ENCODE measurements around the gene UPK1A.

Gene UPK1A

DNA sequence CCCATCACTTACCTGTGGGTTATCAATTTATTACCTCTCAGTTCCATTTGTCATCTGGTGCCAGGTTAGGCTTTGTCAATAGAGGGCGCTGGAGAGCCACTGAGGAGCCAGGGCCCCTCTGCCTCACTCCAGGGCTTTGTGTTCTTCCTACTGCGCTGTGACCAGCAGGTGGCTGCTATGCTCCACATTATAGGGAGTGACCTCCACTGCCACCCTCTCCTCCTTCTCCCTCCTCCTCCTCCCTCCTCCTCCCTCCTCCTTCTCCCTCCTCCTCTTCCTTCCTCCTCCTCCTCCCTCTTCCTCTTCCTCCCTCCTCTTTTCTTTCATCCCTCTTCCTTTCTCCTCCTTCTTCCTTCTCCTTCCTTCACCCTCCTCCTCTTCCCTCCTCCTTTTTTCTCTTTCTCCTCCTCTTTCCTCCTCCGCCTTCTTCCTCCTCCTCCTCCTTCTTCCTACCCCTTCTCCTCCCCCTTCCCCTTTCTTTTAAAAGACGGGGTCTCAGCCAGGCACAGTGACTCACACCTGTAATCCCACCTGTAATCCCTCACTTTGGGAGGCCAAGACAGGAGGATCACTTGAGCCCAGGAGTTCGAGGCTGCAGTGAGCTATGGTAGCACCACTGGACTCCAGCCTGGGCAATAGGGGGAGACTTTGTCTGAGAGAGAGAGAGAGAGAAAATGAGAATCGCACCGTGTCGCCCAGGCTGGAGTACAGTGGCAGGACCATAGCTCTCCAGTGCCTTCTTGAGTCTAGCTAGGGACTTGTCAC, 27.7 kb downstream of the UPK1A start:
- peak; percentile 96 for DNase-seq

DNA sequence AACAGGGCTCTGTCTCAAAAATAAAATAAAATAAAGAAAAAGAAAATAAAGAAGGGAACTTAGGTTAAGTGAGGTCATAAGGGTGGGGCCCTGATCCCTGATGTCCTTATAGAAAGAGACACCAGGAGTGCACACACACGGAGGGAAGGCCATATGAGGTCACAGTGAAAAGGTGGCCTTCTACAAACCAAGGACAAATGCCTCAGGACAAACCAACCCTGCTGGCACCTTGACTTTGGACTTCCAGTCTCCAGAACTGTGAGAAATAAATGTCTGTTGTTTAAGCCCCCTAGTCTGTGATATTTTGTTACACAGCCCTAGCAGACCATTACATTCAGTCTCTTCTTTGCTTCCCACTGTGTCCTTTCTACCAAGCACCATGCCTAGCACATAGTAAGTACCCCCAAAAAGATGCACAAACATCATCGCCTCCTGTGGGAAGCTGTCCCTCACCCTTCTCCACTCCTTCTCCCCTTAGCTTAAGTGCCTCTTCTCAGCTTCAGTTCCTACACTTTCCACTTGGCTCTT, 29.6 kb downstream of the UPK1A start:
- no peak for DNase-seq

DNA sequence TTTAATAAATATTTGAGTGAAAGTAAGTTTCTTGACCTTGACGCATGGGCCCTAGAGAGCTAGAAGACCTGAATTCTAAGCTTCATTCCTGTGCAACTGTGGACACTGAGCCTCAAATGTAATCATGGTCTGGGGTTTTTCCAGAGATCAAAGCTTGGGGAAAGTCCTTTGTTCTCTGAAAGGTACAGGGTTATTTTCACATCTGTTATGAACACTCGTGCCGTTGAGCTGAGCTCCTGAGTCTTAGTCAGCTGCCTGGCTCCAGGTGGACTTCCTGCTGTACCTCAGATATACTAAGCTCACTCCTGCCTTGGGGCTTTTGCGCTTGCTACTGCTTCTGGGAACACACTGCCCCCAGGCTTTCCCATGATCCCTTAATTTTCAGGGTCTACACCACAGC, 30.5 kb downstream of the UPK1A start:
- DNase-seq = no peak

DNA sequence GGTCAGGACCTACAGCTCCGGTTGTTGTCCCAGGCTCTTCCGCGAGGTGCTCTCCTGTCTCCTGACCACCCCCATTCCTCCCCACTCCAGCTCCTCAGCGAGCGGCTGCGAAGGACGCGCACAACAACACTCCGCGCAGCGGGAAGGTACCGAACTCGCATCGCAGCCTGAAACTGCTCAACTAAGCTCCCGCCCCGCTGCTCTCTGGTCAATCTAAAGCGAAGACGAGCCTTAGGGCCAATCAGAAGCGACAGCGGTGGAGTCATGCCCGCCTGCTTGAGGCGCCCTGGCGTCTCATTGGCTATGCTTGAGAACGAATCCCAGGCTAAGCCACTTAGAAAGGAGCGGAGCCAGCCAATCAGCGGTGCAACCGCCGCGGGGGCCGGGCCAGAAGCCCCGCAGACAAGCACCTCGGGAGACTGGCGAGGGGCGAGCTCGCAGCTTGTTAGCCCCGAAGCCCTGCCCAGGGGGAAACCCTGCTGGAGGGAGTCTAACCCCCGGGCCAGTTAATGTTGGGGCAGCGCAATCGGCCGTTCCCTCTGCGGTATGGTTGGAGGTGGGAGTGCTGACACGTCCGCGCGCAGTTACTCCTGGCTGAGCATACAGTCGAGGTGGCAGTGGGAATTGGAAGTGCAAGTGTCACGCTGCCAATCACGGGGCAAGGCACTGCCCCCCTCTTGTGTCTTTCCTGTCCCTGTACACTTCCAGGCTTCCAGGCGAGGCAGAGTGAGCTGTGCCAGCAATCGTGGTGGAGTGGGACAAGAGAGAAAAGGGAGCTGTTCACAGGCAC, 36.1 kb downstream of the UPK1A start:
- DNase-seq = peak; percentile 99

DNA sequence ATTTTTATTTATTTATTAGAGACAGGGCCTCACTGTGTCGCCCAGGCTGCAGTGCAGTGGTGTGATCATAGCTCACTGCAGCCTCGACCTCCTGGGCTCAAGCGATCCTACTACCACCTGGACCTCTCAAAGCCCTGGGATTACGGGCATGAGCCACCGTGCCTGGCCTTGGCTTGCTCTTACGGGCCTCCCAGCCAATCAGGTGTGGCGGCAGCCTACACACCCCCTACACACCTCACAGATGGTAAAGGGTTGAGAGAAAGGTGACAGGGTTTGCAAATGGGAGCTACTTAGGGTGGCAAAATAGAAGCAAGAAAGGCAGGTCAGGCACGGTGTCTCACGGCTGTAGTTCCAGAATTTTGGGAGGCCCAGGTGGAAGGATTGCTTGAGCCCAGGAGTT, 37.0 kb downstream of the UPK1A start:
- no peak for DNase-seq

DNA sequence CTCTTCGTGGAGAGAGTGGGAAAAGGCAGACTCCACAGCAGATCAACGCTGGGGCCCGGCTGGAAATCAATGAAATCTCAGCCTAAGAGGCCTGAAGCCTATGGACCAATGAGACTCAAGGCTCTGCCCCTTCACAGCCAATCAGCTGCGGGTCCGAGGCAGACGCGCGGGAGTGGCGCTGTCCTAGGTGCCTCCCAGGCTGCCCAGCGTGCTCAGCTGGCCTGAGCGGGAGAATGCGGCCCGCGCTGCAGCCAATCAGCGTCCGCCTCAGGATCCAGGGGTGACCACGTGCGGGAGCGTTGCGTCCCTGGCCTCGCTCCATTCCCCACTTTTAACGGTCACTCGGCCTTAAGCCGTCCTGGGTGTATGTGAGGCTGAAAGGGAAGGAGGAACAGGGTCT, 37.9 kb downstream of the UPK1A start, which contains the start of gene ZBTB32:
TSS of gene ZBTB32 (plus strand) at position 341 of the 400 bp plus-strand sequence. CDS start 10,069 bp downstream, outside the sequence.
- peak; percentile 87 for DNase-seq

DNA sequence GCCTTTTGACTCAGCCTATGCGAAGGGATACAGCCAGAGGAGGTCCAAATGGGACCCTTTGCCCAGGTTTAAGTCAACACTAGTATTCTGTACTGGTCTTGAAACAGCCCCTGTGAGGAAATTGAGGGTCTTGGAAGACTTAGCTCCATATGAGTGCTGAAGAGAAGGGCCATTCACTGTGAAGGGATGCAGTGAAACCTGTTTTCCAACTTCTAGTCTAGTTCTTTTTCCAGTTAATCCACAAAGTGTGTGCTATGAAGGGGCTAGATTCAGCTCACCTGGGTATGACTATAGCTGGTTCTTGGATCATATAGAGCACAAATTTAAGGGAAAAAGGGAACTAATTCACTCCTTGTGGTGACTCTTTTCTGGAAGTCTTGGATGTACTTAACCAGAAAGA, 42.1 kb downstream of the UPK1A start:
- DNase-seq = no peak

DNA sequence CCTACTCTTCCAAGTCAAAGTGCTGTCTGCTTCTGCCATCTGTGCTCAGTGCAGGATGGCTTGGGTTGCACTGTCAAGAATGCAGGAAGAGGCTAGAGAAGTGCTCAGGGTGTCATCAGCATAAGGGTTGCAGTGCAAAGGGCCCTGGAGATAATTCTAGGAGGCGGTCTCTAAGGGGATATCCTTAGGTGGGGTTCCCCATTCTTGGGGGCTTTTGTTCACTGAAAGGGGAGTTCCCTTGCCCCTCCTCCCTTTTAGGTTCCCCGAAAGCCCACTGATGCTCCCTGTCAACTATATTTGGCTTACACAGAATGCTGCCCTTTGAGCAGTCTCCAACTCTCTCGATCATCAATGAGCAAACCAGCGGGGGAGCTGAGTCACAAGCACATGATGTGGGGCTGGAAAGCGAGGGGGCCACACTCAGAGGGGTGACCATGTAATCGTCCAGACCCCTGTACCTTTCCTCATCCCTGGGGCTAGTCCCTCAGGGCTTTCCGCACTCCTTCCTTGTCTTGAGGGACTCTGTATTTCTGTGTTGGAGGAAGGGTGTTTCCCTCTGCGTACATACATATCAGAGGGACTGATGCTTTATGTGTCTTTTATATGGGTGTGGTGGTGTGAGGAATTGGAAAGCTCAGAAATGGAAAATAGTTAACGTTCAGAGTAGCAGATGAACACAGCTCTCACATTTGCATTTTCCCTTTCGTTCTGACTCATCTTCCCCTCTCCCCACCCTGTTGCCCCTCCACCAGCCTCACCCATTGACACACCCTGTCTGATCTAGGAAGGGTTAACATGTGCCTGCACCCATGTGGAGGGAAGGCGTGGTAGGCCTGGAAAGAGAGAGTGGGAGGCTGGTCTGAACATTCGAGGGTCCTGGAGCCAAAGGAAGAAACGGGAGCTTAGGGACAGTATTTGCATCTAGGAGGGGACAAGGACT, 44.7 kb downstream of the UPK1A start:
- DNase-seq = no peak

DNA sequence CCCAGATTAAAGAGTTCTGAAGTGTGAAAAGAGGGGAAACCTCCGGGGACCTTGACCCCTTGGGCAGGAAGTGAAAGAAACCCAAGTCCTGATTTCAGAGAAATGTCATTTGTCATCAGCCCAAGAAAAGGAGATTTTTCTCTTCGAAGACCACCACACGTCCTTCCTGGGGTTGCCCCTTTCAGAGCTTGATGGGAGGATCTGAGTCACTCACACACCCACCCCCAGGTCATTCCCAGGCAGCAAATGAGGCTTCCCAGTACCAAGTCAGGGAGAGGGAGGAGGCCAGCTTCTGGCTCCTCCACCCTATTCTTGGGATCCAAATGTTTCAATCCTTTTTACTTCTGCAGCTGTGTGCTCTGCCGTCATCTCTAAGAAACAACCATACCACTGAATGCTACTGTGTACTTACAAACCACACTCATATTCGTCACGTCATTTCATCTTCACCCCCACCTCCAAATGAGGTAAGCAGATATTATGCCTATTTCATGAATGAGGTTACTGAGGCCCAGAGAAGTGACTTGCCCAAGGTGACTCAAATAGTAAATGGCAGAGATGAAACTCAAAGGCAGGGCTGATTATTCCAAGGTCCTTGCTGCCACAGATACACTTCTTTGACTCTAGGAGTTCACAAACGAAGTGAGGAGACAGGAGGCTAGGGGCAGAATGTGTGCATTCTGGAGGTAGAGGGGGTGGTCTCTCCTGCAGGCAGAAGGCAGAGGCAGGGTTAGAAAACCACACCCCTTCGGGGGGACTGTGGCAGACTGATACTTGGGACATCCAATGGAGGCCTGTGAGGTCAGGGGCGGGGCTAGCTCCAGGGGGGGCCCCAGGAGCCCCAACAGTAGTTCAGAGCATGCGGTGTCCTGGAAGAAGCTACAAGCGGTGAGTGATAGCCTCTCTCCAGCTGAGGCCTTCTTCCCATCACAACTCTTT, 46.5 kb downstream of the UPK1A start:
- peak; percentile 14 for DNase-seq

DNA sequence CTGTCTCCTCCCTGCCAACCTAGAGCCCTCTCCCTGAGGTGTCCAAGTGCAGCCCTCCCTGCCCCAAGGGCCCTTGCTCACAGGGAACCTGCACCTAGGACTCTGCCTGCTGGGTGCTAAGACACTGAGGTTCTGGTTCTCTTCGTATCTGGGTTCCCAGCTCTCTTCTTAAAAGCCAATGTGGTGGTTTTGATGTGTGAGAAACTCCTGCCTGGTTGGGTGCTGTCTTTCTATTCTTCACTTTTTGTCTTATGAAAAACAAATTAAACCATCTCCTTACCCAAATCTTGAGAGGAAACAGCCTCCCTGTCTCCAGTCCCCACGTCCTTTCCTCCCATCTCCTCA, 47.2 kb downstream of the UPK1A start:
- DNase-seq = no peak

DNA sequence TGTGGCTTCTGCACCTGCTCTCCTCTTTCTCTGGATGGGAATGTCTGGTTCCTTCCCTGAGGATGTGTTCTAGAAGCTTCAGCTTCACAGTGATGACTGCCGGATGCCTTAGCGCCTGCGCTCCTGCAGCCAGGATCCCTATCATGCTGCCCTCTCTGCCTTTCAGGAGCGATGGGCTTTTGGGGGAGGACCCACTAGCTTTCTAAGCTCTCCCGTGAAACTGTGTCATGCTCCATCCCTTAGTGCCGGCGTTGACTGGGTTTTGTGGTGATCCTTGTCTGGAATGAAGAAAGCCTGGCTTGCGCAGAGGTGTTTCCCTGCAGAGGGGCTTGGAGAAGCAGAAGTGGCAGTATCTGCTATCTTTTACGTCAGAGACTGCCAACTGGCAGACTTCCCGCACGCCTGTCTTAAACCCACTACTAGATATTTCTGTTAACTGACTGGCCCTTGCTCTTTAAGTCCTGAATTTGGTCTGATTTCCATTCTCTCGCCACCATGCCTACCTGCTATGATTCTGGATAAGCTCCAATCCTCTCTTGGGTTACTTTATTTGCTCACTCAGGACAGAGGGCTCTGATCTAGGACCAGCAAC, 47.7 kb downstream of the UPK1A start:
- peak; percentile 78 for DNase-seq

DNA sequence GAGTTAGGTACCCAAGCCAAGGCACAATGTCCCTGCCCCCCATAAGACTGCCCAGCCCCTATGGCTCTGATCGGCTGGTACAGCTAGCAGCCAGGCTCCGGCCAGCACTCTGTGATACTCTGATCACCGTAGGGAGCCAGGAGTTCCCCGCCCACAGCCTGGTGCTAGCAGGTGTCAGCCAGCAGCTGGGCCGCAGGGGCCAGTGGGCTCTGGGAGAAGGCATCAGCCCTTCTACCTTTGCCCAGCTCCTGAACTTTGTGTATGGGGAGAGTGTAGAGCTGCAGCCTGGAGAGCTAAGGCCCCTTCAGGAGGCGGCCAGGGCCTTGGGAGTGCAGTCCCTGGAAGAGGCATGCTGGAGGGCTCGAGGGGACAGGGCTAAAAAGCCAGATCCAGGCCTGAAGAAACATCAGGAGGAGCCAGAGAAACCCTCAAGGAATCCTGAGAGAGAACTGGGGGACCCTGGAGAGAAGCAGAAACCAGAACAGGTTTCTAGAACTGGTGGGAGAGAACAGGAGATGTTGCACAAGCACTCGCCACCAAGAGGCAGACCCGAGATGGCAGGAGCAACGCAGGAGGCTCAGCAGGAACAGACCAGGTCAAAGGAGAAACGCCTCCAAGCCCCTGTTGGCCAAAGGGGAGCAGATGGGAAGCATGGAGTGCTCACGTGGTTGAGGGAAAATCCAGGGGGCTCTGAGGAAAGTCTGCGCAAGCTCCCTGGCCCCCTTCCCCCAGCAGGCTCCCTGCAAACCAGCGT, 48.5 kb downstream of the UPK1A start:
- DNase-seq = peak; percentile 23

DNA sequence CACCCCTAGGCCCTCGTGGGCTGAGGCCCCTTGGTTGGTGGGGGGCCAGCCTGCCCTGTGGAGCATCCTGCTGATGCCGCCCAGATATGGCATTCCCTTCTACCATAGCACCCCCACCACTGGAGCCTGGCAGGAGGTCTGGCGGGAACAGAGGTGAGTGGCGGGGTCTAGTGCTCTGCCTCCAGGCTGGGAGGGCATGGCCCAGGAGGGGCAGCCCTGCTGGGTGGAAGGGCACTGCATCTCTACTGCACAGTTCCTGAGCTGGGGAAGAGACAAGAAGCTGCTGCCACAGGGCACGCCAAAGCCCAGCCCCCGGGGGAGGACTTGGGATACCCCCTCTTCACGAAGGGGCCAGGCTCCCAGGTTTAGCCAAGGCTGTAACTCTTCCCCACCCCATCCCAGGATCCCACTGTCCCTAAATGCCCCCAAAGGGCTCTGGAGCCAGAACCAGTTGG, 49.1 kb downstream of the UPK1A start:
- DNase-seq = no peak

DNA sequence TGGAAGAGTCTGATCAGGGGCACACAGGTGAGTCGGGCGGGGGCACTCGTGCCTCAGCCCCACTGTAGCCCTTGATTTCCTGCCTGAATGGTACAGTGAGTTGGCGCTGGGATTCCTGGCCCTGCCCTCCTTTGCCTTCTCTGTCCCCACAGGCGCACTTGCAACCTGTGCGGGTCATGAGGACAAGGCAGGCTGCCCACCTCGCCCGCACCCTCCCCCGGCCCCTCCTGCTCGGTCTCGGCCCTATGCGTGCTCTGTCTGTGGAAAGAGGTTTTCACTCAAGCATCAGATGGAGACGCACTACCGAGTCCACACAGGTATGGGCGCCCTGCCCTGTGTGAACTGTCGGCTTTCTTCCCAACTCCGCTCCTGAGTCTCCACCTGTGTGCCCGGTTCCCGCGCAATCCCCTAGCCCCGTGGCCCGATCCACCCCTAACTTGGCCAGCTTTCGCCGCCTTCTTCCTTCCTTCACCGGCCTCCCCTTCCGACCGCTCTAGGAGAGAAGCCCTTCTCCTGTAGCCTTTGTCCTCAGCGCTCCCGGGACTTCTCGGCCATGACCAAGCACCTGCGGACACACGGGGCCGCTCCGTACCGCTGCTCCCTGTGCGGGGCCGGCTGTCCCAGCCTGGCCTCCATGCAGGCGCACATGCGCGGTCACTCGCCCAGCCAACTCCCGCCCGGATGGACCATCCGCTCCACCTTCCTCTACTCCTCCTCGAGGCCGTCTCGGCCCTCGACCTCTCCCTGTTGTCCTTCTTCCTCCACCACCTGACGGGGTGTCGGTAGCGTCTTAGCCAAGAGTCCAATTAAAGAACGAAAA, 49.9 kb downstream of the UPK1A start:
- no peak for DNase-seq

DNA sequence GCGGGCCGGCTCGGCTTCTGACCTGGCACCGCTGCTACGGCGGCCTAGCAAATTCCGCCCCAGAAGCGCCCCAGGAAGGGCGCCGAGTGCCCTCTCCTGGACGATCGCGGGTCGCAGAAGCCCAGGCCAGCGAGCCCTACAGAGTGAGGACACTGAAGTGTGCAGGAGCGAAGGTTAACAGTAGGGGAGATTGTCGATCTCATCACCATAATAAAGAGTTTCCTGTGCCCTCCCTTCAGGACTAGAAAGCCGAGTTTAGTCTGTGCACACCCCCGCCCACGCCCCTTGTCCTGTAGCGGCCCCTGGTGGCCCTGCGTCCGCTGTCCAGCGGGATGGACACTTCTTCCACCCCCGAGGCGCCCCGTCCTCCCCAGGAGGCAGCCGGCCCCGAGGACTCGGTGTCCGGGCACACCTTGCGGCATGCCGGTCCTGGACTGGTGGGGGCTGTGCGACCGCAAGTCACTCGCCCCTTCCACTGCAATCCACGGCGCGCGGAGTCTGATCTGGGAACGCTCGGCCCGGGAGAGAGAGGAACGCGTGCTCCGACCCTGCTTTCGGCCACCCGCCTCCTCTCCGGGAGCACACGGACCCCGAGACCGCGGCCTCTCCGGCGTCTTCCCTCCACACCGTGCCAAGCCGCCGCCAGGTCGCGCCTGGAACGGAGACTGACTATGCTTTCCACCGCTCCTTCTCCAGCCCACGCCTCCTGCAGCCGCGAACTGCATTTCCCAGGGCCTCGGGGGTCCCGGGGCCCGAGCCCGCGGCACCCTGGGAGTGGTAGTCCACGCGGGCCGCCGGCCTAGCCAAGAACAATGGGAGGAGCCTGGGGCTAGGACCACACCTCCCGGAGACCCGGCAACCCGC, 50.7 kb downstream of the UPK1A start:
- peak; percentile 98 for DNase-seq

DNA sequence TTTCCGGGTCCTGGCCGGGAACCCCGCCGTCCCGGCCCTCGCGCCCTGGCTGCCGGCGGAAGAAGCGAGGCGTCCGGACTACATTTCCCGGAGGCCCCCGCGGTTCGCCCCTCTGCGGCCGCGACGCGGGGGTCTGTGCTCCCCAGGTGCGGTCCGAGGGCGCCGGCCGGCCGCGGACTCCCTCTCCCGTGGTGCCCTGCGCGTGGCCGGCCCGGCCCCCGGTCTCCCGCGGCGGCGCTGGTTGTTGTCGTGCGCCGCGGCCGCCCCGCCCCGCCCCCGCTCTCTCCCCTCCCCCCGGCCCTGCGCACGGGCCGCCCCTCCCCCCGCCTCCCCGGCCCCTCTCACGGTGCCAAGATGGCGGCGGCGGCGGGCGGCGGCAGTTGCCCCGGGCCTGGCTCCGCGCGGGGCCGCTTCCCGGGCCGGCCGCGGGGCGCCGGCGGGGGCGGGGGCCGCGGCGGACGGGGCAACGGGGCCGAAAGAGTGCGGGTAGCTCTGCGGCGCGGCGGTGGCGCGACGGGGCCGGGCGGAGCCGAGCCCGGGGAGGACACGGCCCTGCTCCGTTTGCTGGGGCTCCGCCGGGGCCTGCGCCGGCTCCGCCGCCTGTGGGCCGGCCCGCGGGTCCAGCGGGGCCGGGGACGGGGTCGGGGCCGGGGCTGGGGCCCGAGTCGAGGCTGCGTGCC, 51.5 kb downstream of the UPK1A start, which contains the start of gene KMT2B:
TSS of gene KMT2B (plus strand) at position 339 of the 680 bp plus-strand sequence. CDS start at position 355, 16 bp downstream.
- no peak for DNase-seq

DNA sequence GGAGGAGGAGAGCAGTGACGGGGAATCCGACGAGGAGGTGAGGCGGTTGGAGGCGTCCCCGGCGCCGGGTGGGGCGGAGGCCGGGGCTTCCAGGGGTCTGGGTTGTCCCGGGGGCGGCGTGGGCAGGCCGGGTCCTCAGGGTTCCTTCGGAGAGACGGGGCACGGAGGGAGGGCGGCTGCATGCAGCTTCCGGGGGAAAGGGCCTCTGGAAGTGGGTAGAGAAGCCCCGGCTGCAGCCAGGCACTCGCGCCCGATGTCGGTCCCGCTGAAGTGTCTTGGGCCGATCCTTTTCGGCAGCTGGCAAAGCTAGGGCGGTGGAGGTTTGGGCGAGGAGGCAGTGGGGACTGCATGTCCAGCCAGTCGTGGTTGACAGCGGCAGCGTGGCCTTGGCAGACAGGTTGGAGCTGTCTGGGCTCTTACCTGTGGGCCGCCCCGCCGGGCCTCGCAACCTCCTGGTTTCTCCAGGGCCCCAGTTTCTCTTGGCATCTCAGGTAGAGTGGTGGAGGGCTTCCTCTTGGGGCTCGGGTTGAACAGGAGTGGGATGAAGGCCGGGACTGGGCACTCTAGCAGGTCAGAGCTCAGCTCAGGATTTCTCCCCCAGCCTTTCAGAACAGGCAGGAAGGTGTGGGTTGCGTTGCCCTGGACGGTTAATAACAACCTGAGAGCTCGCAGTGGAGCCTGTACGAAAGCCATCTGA, 52.2 kb downstream of the UPK1A start:
- DNase-seq = peak; percentile 50

Data from OCI-M1 (cell line).